C4-2B (cell line): ENCODE results near the gene PLBD2.

Experiments
- ZFX ChIP-seq: fragments of 450-650 bp; IDR thresholded peaks from 2 replicates; pipeline ENCODE4 v1.6.1; 2017
- TF ChIP-seq, protein P1 (sequence below): fragments of 450-650 bp; conservative IDR thresholded peaks from 2 replicates; pipeline ENCODE4 v1.5.1; 2017; ENCODE audit warnings: mild to moderate bottlenecking

DNA sequence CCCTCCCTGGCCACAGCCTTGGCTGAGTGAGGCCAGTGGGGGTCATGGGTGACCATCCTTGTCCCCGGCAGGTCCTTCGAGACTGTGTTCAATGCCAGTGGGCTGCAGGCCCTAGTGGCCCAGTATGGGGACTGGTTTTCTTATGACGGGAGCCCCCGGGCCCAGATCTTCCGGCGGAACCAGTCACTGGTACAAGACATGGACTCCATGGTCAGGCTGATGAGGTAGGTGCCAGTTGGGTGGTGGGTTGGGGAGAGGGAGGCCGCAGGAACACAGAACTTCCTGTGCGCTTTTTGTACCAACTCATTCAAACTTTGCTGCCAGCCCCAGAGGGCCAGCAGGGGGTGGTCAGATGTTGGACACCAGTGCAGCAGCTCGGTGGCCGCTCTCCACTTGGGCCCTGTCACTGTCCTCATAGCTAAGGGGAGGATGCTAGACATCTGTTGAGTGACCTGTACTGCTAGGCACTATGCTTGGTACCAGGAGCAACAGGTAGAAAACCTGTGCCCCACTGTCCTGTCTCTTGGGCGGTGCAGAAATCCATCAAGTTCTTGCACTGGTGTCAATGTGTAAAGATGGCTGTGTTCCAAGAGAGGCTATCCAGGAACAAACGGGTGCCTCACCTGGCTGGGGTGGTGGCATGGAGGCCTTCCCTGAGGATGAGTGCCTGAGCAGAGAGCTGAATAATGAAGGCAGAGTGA, 28.6 kb downstream of the PLBD2 start:
- no peak for TF ChIP-seq ZFX
- TF ChIP-seq, protein P1, sequence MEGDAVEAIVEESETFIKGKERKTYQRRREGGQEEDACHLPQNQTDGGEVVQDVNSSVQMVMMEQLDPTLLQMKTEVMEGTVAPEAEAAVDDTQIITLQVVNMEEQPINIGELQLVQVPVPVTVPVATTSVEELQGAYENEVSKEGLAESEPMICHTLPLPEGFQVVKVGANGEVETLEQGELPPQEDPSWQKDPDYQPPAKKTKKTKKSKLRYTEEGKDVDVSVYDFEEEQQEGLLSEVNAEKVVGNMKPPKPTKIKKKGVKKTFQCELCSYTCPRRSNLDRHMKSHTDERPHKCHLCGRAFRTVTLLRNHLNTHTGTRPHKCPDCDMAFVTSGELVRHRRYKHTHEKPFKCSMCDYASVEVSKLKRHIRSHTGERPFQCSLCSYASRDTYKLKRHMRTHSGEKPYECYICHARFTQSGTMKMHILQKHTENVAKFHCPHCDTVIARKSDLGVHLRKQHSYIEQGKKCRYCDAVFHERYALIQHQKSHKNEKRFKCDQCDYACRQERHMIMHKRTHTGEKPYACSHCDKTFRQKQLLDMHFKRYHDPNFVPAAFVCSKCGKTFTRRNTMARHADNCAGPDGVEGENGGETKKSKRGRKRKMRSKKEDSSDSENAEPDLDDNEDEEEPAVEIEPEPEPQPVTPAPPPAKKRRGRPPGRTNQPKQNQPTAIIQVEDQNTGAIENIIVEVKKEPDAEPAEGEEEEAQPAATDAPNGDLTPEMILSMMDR: no peak
